Measurements from ENCODE around the gene DUSP19. TPM values are rescaled to one million over a fixed set of nuclear protein-coding genes. Genes with fewer than 3 reads are reported as not detected.

The DUSP19 gene
- polyA plus RNA-seq, 1 of the 3 experiments (the other 2 are of a cell fraction) = 0.85 TPM

GRCh38 chr2:183035298-183035953 lies 43.1 kb upstream of the DUSP19 start (continued):
- TF ChIP-seq FOXJ3 (CRISPR knock-in tag; IDR thresholded peaks at IDR 0.05) = no peak
- TF ChIP-seq FOSL2 (IDR thresholded peaks at IDR 0.05; ENCODE audit: borderline replicate concordance, low read depth) = no peak
- TF ChIP-seq YY1 (IDR thresholded peaks at IDR 0.05; ENCODE audit: low read depth) = no peak
- no peak for TF ChIP-seq CTCF (IDR thresholded peaks at IDR 0.05)
- no peak for TF ChIP-seq TAF1 (IDR thresholded peaks at IDR 0.05; ENCODE audit: borderline replicate concordance, low read depth, low read length)

GRCh38 chr2:183035954-183036669 lies 42.4 kb upstream of the DUSP19 start:
- TF ChIP-seq EP300 (IDR thresholded peaks at IDR 0.05; ENCODE audit: borderline replicate concordance in 1 of 2, low read depth in 1 of 2, low read length in 1 of 2) = no peak
- TF ChIP-seq GATA2 (CRISPR knock-in tag; IDR thresholded peaks at IDR 0.05) = no peak
- TF ChIP-seq MXI1 (IDR thresholded peaks at IDR 0.05; ENCODE audit: low read depth, low read length) = no peak
- TF ChIP-seq RAD21 (IDR thresholded peaks at IDR 0.05; ENCODE audit: low read length) = no peak
- no peak for TF ChIP-seq TAF1 (IDR thresholded peaks at IDR 0.05; ENCODE audit: borderline replicate concordance, low read depth, low read length)
- TF ChIP-seq CTCF (IDR thresholded peaks at IDR 0.05) = no peak
- no peak for TF ChIP-seq FOSL2 (IDR thresholded peaks at IDR 0.05; ENCODE audit: borderline replicate concordance, low read depth)
- no peak for TF ChIP-seq USF2 (IDR thresholded peaks at IDR 0.05; ENCODE audit: borderline replicate concordance, low read depth, low read length)
- no peak for TF ChIP-seq FOXJ3 (CRISPR knock-in tag; IDR thresholded peaks at IDR 0.05)
- no peak for TF ChIP-seq CHD2 (IDR thresholded peaks at IDR 0.05; ENCODE audit: low read length, partially characterized antibody)
- TF ChIP-seq SMC3 (IDR thresholded peaks at IDR 0.05; ENCODE audit: low read depth, low read length) = no peak
- no peak for TF ChIP-seq ZBTB33 (IDR thresholded peaks at IDR 0.05; ENCODE audit: borderline replicate concordance, low read depth)
- TF ChIP-seq MEF2A (IDR thresholded peaks at IDR 0.05; ENCODE audit: borderline replicate concordance, low read depth) = no peak
- TF ChIP-seq SIN3A (IDR thresholded peaks at IDR 0.05; ENCODE audit: borderline replicate concordance, low read depth, low read length) = no peak
- H3K4me1 ChIP-seq (ENCODE audit: control insufficient read depth in 1 of 2, insufficient read depth in 2 of 2, low read depth in 1 of 2, low read length in 1 of 2) = peaks cover 25 to 32% of the 10 kb centered on the region in 2 experiments; a peak in 3 of 4 replicates
- H4K20me1 ChIP-seq (ENCODE audit: insufficient read depth) = peaks cover 60% of the 10 kb centered on the region
- peaks cover 14% of the 10 kb centered on the region for H3F3A ChIP-seq (replicated peaks; ENCODE audit: insufficient read depth)
- ChIA-PET CTCF (interaction anchor here (1.0 to 1.5 kb wide), 3 partner anchors 56 to 252 kb away, joined by 3 to 4 read pairs (median 4); no protein-coding TSS in a partner anchor), POLR2A (no interaction called here)
- H3K36me3 ChIP-seq (replicated peaks in 1 of 2; ENCODE audit: control insufficient read depth in 1 of 2, insufficient read depth in 2 of 2, low read length in 1 of 2) = no peaks in the 10 kb centered on the region
- no peak overlapping the region for H2AFZ ChIP-seq (ENCODE audit: low read depth)
- no peaks in the 10 kb centered on the region for H3K9me3 ChIP-seq
- H3K79me2 ChIP-seq (ENCODE audit: insufficient read depth) = peaks cover 69% of the 10 kb centered on the region
- no peaks in the 10 kb centered on the region for H3K9me2 ChIP-seq
- peak overlapping the region; percentile 95 for H3K9ac ChIP-seq
- H3K27ac ChIP-seq (ENCODE audit: low read depth in 2 of 2, low read length in 1 of 2) = peak overlapping the region; percentile 86 to 91
- H3K4me2 ChIP-seq = peak overlapping the region; percentile 75
- no peak for DNase-seq
- no peaks in the 10 kb centered on the region for H3K27me3 ChIP-seq (ENCODE audit: insufficient read depth)
- H3K4me3 ChIP-seq (ENCODE audit: low read depth in 2 of 2, low read length in 1 of 2) = peak overlapping the region; percentile 71 to 79
- 13% methylated on average over 2 of the region's 2 CpGs for WGBS (ENCODE audit: low lambda C conversion rate)
